Myocyte (in vitro differentiated cells): Measurements from ENCODE around the gene HSBP1L1. TPM values are rescaled to one million over a fixed set of nuclear protein-coding genes. Genes with fewer than 3 reads are reported as not detected.

ENCODE experiments used
- total RNA-seq: library from RNA; depleted of rRNA; stranded (reverse); fragments of >200 nt; gene quantifications from 2 replicates; pipeline ENCODE4 v1.2.3, GENCODE V29; 2014

HSBP1L1 gene
- total RNA-seq, 1 donor from 2014 or later: not detected

Other genes with a start within 250 kb of the HSBP1L1 start
- 0.08 and 0.42 TPM in 2 replicates for gene KCNG2, start 166.7 kb upstream of the HSBP1L1 start, total RNA-seq
- gene SLC66A2, start 13.0 kb upstream of the HSBP1L1 start, total RNA-seq: 51.4 and 65.1 TPM in 2 replicates
- 42.4 and 52.4 TPM in 2 replicates for gene TXNL4A, start 23.9 kb downstream of the HSBP1L1 start, total RNA-seq
- gene RBFA, start 69.8 kb downstream of the HSBP1L1 start, total RNA-seq: 26.7 and 27.1 TPM in 2 replicates
- 9.8 and 10.0 TPM in 2 replicates for gene ADNP2, start 144.6 kb downstream of the HSBP1L1 start, total RNA-seq